Fibroblast of lung (primary cell): ENCODE measurements around the gene LHFPL4. TPM values are rescaled to one million over a fixed set of nuclear protein-coding genes. Genes with fewer than 3 reads are reported as not detected.

Experiments
- DNase-seq, 2 donors: peaks; one replicate each; pipeline versions ENCODE4 v3.0.0 to v3.0.0-alpha.2; 2010; ENCODE audit warnings: low read depth in 2 of 2
- H2AFZ ChIP-seq: 2 replicates; pipeline ENCODE4 v1.5.1; 2012; ENCODE audit warnings: low read length, control low read depth, inconsistent platforms
- H3K27ac ChIP-seq: 2 replicates; pipeline ENCODE4 v1.5.1; 2011; ENCODE audit warnings: low read length, control low read depth; ENCODE audit not compliant: insufficient read depth
- H3K27me3 ChIP-seq: 2 replicates; pipeline ENCODE4 v1.5.1; 2011; ENCODE audit warnings: mild to moderate bottlenecking, low read length; ENCODE audit not compliant: control insufficient read depth, insufficient read depth
- H3K36me3 ChIP-seq: 2 replicates; pipeline ENCODE4 v1.5.1; 2011; ENCODE audit warnings: low read length; ENCODE audit not compliant: control insufficient read depth, insufficient read depth
- H3K4me1 ChIP-seq: 2 replicates; pipeline ENCODE4 v1.5.1; 2011; ENCODE audit warnings: low read length; ENCODE audit not compliant: control insufficient read depth, insufficient read depth; ENCODE audit errors: extremely low read depth
- H3K4me2 ChIP-seq: 2 replicates; pipeline ENCODE4 v1.5.1; 2011; ENCODE audit warnings: low read length, control low read depth; ENCODE audit not compliant: insufficient read depth; ENCODE audit errors: extremely low read depth
- H3K4me3 ChIP-seq, 4 experiments: fragments of 200-600 bp in 1 of 4; sonication (generic) in 1 of 4; replicated peaks in 1 of 4; 2 replicates each; pipeline ENCODE4 v1.5.1; 2011 to 2016; ENCODE audit warnings: low read length in 4 of 4, low read depth in 3 of 4, mild to moderate bottlenecking in 3 of 4, control low read depth in 2 of 4, inconsistent platforms in 1 of 4, mixed read lengths in 1 of 4; ENCODE audit not compliant: insufficient read depth in 1 of 4; ENCODE audit errors: control extremely low read depth in 1 of 4
- H3K79me2 ChIP-seq: 2 replicates; pipeline ENCODE4 v1.5.1; 2012; ENCODE audit warnings: mild to moderate bottlenecking, low read length, inconsistent platforms; ENCODE audit not compliant: control insufficient read depth, insufficient read depth
- H3K9ac ChIP-seq: 2 replicates; pipeline ENCODE4 v1.5.1; 2011; ENCODE audit warnings: mild to moderate bottlenecking, low read length, control low read depth; ENCODE audit not compliant: insufficient read depth
- H3K9me3 ChIP-seq: 2 replicates; pipeline ENCODE4 v1.5.1; 2012; ENCODE audit warnings: low read depth, low read length; ENCODE audit not compliant: control insufficient read depth, insufficient read depth
- H4K20me1 ChIP-seq: 2 replicates; pipeline ENCODE4 v1.5.1; 2011; ENCODE audit warnings: low read length; ENCODE audit not compliant: control insufficient read depth, insufficient read depth; ENCODE audit errors: extremely low read depth
- CTCF ChIP-seq, 2 donors: IDR thresholded peaks in 1 of 2; conservative IDR thresholded peaks in 1 of 2; 1 replicate in 1 of 2; 2 replicates in 1 of 2; pipeline ENCODE4 v1.5.1; 2011 to 2012; ENCODE audit warnings: low read length in 2 of 2, control low read depth in 1 of 2, inconsistent platforms in 1 of 2, low read depth in 1 of 2, mild to moderate bottlenecking in 1 of 2
- EZH2 ChIP-seq: IDR thresholded peaks from 2 replicates; pipeline ENCODE4 v1.5.1; 2012; ENCODE audit warnings: low read length, control low read depth, mild to moderate bottlenecking; ENCODE audit errors: missing control alignments
- polyA plus RNA-seq, 2 donors: library from polyadenylated mRNA; depleted of rRNA in 1 of 2; stranded (reverse) in 1 of 2; unstranded in 1 of 2; fragments of >200 nt; gene quantifications; 2 replicates each; pipeline ENCODE4 v1.2.1, GENCODE V29; 2011 to 2012; ENCODE audit warnings: missing spikeins in 1 of 2
- total RNA-seq: library from RNA; depleted of rRNA; stranded (reverse); fragments of >200 nt; gene quantifications from 2 replicates; pipeline ENCODE4 v1.2.1, GENCODE V29; 2014

Gene LHFPL4
- total and polyA plus RNA-seq, 2 donors (not counting 1 experiment from before 2014, with no cell fraction given), result 0.01 to 0.17 TPM

GRCh38 chr3:9508781-9509180 is 44.8 kb downstream of the LHFPL4 start:
- no peak for TF ChIP-seq EZH2
- no peak for TF ChIP-seq CTCF (conservative IDR thresholded peaks at IDR 0.05 in 1 of 2, IDR thresholded peaks at IDR 0.05 in 1 of 2; ENCODE audit: low read depth in 1 of 2, low read length in 2 of 2)
- DNase-seq, result no peak
- H3K27me3 ChIP-seq, result peaks cover 21% of the 10 kb centered on the region
- no peaks in the 10 kb centered on the region for H3K79me2 ChIP-seq
- H2AFZ ChIP-seq, result no peak overlapping the region
- H3K4me3 ChIP-seq, result no peak overlapping the region
- no peaks in the 10 kb centered on the region for H3K9me3 ChIP-seq
- no peak overlapping the region for H3K9ac ChIP-seq
- no peaks in the 10 kb centered on the region for H4K20me1 ChIP-seq
- H3K4me1 ChIP-seq, result no peaks in the 10 kb centered on the region
- H3K4me2 ChIP-seq, result no peak overlapping the region
- no peaks in the 10 kb centered on the region for H3K36me3 ChIP-seq
- no peak overlapping the region for H3K27ac ChIP-seq

- H3K9ac ChIP-seq, result no peak overlapping the region
- H3K9me3 ChIP-seq, result no peaks in the 10 kb centered on the region
- DNase-seq, result no peak
- H3K36me3 ChIP-seq, result no peaks in the 10 kb centered on the region
- H4K20me1 ChIP-seq, result no peaks in the 10 kb centered on the region
- no peak overlapping the region for H3K4me3 ChIP-seq
- TF ChIP-seq CTCF (conservative IDR thresholded peaks at IDR 0.05 in 1 of 2, IDR thresholded peaks at IDR 0.05 in 1 of 2; ENCODE audit: low read depth in 1 of 2, low read length in 2 of 2) (no peak), EZH2 (peak; percentile 9)
- no peak overlapping the region for H2AFZ ChIP-seq
- no peaks in the 10 kb centered on the region for H3K4me1 ChIP-seq
- peaks cover 21% of the 10 kb centered on the region for H3K27me3 ChIP-seq
- H3K4me2 ChIP-seq, result no peak overlapping the region
- H3K79me2 ChIP-seq, result no peaks in the 10 kb centered on the region
- no peak overlapping the region for H3K27ac ChIP-seq
These were observed 45.7 kb downstream of the LHFPL4 start for GRCh38 chr3:9507586-9508578.

DNA sequence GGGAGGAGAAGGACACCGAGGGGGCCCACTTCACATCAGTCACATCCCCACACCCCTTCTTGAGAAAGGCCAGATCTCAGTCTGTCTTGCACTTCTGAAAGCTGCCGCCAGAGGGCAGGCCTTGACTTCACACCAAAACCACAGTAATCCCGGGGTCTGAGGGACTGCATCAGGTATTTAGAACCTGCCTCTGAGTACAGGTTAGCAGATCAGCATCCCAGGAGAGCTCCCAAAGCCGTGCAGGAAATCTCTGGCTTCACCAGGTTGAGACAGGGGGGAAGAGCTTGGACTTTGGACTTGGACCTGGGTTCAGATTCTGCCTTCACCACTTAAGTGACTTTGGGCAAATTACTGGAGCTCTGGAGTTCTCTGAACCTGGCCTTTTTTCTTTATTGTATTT is 50.3 kb downstream of the LHFPL4 start:
- Histone ChIP-seq H3K9me3 (no peaks in the 10 kb centered on the region), H3K4me3 (no peak overlapping the region), H3K4me2 (no peak overlapping the region), H3K27me3 (peaks cover 6% of the 10 kb centered on the region), H3K4me1 (peaks cover 3% of the 10 kb centered on the region), H3K79me2 (no peaks in the 10 kb centered on the region), H2AFZ (no peak overlapping the region), H4K20me1 (no peaks in the 10 kb centered on the region), H3K27ac (no peak overlapping the region), H3K9ac (no peak overlapping the region), H3K36me3 (no peaks in the 10 kb centered on the region)
- TF ChIP-seq EZH2 (no peak), CTCF (conservative IDR thresholded peaks at IDR 0.05 in 1 of 2, IDR thresholded peaks at IDR 0.05 in 1 of 2; ENCODE audit: low read depth in 1 of 2, low read length in 2 of 2) (peak; percentile 96)
- peak; percentile 50 to 63 for DNase-seq
